ENCODE results near the gene HOMER2.

Gene HOMER2

DNA sequence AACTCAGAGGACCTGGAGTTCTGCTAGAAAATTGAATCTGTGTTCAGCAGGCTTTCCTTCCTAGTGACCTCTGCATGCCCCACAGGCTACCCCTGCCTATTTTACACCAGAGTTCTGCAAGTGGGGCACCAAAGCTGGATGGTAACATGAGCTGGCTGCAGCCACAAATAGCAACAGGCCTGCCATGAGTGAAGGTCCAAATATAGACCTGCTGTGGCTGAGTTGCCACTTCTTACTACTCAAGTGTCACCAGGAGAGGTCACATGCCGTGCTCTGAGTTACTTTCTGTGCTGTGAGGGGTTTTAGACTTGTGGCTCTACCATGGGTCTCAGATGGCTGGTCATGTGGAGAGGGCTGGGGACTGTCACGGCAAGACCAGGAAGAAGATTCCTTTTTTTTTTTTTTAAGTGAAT, 146.5 kb downstream of the HOMER2 start, which contains the start of gene FSD2:
TSS of gene FSD2 (minus strand) at position 76 of the 413 bp plus-strand sequence. CDS start 18,679 bp downstream, outside the sequence.
- no peaks in the 10 kb centered on the region for H3K9me3 Mint-ChIP-seq
- DNase-seq (no peak), ATAC-seq (no peak)
- H3K27ac Mint-ChIP-seq = no peak within 1 kb of the TSS
- peaks cover 15% of the 10 kb centered on the region for H3K4me1 Mint-ChIP-seq
- peaks cover 24% of the 10 kb centered on the region for H3K27me3 Mint-ChIP-seq
- no peak within 1 kb of the TSS for H3K4me3 Mint-ChIP-seq

DNA sequence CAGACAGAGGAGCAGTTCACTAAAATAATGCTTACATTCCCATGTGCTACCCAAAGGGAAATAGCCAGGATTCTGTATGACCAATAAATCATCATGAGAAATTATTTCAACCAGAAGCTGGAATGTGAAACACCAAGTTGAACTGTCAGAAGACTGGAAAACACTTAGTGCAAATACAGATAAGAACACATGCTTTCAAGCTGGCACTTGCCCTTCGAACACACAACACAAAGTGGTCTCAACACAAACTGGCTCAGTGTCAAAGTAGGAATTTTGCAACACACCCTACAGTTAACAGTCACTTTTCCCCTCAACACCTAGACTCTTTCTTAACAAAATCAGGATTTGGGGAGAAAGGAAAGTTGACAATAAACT, 148.0 kb downstream of the HOMER2 start:
- Mint-ChIP-seq H3K27me3 (peaks cover 33% of the 10 kb centered on the region), H3K9me3 (no peaks in the 10 kb centered on the region), H3K4me3 (no peak overlapping the region), H3K4me1 (peaks cover 15% of the 10 kb centered on the region), H3K27ac (no peak overlapping the region)
- ATAC-seq = no peak
- DNase-seq = no peak

DNA sequence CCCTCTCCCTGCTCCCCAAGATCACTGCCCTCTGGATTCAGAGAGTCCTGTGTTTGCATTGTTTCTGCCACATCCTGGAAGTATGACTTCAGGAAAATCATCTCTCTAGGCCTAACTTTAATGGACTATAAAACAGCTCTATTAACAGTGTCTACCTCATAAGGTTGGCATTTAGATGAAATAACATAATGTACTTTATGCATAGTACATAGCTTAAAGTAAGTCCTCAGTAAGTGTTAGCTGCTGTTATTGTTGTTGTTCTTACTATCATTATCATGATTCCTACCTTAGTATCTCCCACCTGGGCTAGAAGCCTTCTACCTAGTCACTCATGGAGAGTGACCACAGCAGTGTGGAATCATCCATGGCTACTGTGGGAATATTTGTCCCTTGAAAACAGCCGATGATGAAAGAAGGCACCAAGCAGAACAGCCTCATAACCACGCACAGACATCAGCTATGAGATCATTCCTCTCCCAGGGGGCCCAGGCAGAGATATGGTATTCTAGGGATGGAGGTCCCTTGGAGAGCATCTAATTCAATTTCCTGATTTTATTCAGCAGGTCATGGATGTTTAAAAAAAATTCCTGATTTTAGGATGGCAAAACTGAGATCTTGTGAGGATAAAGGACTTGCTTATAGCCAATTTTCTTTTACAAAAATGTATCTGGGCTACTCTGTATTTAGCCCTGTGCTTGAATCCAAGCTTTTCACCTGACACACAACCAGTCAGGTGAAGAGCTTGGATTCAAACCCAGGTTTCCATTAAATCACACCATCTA, 148.5 kb downstream of the HOMER2 start:
- Mint-ChIP-seq H3K27ac (no peak overlapping the region), H3K27me3 (peaks cover 39% of the 10 kb centered on the region), H3K9me3 (no peaks in the 10 kb centered on the region), H3K4me1 (peaks cover 11% of the 10 kb centered on the region), H3K4me3 (no peak overlapping the region)
- ATAC-seq (no peak), DNase-seq (no peak)

DNA sequence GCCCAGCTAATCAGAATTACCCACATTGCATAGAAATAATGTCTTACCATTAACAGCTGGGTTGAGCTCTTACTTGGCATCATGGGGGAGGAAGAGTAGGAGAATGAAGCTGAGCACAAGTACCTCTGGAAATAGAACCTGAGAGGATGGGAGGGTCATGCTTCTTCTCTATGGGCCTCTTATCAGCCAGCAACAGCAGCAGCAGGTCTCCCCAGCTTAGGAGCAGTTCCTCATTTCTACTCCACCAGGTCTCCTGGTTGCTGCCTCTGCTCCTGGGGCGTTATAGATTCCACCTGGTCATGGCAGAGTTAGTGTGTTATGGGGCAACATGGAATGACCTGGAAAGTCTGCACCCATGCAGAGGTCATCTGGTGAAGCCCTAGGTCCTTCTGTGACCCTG, 150.0 kb downstream of the HOMER2 start:
- DNase-seq (no peak), ATAC-seq (no peak)
- no peak overlapping the region for H3K4me3 Mint-ChIP-seq
- H3K27me3 Mint-ChIP-seq = peaks cover 41% of the 10 kb centered on the region
- H3K9me3 Mint-ChIP-seq = no peaks in the 10 kb centered on the region
- no peaks in the 10 kb centered on the region for H3K4me1 Mint-ChIP-seq
- no peak overlapping the region for H3K27ac Mint-ChIP-seq

DNA sequence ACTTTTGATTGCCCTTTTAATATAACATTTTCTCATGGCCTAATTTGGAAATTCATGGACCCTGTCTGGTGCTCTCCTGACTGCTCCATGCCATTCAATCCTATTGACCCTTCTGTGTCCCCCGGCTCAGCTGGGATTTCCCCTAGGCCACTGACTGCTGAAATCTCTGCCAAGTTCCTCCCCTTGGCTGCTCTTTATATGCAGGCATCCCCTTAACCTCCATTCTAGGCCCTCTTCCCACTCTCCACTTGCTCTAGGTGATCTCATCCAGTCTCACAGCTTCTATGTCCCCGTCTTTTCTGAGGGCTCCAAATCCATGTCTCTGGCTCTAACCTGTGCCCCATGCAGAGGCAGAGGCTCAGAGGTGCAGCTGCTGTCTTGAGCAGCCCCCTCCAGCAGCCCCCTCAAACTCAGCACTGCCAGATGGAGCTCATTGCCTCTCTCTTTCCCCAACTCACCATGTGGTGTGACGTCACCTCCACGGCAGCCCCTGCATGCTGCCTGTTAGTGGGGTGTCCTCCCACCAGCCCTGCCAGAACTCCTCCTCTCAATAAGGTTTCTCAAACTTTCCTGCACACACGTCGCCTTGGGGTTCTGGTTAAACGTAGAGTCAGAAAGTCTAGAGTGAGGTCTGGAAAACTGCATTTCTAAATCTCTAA, 153.2 kb downstream of the HOMER2 start:
- Mint-ChIP-seq H3K27me3 (peaks cover 41% of the 10 kb centered on the region), H3K9me3 (peaks cover 1 to 4% of the 10 kb centered on the region in 2 donors), H3K27ac (no peak overlapping the region), H3K4me3 (no peak overlapping the region), H3K4me1 (no peaks in the 10 kb centered on the region)
- ATAC-seq (no peak), DNase-seq (no peak)
